Measurements from ENCODE around the gene NPM3.

The NPM3 gene

DNA sequence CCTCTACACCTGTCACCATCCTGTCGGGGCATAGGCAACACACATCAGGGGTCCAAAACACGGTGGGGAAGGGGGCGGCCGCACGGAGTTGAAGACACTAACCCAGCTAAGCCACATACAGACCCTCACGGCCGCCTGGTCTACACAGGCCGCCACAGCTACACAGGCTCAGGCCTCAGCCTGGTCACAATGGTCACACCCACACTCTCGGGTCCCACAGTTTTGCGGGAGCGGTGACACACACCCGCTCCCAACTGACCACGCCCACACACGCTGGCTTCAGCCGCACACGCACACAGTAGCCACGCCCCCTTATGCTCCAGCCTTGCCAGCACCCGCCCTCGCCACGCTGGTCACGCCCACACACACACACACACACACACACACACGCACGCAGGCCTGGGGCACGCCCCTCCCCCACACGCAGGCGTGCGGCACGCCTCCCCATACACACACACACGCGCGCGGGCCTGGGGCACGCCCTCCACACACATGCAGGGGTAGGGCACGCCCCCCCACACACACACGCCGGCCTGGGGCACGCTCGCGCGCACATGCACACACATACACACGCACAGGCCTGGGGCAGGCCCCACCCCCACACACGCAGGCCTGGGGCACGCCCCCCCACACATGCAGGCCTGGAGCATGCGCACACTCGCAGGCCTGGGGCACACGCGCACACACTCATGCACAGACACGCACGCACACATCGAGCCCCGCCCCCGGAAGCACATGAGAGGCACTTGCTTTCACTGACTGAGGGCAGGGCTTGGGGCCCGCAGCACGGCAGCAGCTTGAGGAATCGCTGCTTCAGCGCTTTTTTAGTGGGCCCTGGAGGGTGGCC lies 47.3 kb upstream of the NPM3 start:
- peak; percentile 91 for DNase-seq
- Histone ChIP-seq H2AFZ (ENCODE audit: low read length) (peak overlapping the region; percentile 90), H4K20me1 (ENCODE audit: insufficient read depth, low read length) (no peaks in the 10 kb centered on the region), H3K4me1 (ENCODE audit: low read length) (peaks cover 9% of the 10 kb centered on the region; the same call in 1 of the 2 replicates), H3F3A (ENCODE audit: insufficient read depth, low read length) (peaks cover 19% of the 10 kb centered on the region), H3K36me3 (replicated peaks; ENCODE audit: insufficient read depth, low read length) (no peaks in the 10 kb centered on the region), H3K27ac (ENCODE audit: low read length) (peak overlapping the region; percentile 33; the same call in 1 of the 2 replicates), H3K4me3 (ENCODE audit: low read length) (peak overlapping the region; percentile 76), H3K9me2 (replicated peaks; ENCODE audit: insufficient read depth, low read length) (no peaks in the 10 kb centered on the region), H3K79me2 (ENCODE audit: low read length) (no peaks in the 10 kb centered on the region), H3K27me3 (replicated peaks; ENCODE audit: insufficient read depth, low read length) (no peaks in the 10 kb centered on the region), H3K4me2 (ENCODE audit: low read depth, low read length) (peak overlapping the region; percentile 94), H3K9ac (ENCODE audit: low read length) (peak overlapping the region; percentile 51; the same call in 1 of the 2 replicates), H3K9me3 (replicated peaks; ENCODE audit: insufficient read depth, low read length) (no peaks in the 10 kb centered on the region)
- TF ChIP-seq, protein P1, sequence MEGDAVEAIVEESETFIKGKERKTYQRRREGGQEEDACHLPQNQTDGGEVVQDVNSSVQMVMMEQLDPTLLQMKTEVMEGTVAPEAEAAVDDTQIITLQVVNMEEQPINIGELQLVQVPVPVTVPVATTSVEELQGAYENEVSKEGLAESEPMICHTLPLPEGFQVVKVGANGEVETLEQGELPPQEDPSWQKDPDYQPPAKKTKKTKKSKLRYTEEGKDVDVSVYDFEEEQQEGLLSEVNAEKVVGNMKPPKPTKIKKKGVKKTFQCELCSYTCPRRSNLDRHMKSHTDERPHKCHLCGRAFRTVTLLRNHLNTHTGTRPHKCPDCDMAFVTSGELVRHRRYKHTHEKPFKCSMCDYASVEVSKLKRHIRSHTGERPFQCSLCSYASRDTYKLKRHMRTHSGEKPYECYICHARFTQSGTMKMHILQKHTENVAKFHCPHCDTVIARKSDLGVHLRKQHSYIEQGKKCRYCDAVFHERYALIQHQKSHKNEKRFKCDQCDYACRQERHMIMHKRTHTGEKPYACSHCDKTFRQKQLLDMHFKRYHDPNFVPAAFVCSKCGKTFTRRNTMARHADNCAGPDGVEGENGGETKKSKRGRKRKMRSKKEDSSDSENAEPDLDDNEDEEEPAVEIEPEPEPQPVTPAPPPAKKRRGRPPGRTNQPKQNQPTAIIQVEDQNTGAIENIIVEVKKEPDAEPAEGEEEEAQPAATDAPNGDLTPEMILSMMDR (IDR thresholded peaks at IDR 0.05; ENCODE audit: low read length), result no peak
- TF ChIP-seq EZH2 (optimal IDR thresholded peaks at IDR 0.05; ENCODE audit: low read depth, low read length) (no peak), EZH2phosphoT487 (IDR thresholded peaks at IDR 0.05; ENCODE audit: low read length) (no peak)

DNA sequence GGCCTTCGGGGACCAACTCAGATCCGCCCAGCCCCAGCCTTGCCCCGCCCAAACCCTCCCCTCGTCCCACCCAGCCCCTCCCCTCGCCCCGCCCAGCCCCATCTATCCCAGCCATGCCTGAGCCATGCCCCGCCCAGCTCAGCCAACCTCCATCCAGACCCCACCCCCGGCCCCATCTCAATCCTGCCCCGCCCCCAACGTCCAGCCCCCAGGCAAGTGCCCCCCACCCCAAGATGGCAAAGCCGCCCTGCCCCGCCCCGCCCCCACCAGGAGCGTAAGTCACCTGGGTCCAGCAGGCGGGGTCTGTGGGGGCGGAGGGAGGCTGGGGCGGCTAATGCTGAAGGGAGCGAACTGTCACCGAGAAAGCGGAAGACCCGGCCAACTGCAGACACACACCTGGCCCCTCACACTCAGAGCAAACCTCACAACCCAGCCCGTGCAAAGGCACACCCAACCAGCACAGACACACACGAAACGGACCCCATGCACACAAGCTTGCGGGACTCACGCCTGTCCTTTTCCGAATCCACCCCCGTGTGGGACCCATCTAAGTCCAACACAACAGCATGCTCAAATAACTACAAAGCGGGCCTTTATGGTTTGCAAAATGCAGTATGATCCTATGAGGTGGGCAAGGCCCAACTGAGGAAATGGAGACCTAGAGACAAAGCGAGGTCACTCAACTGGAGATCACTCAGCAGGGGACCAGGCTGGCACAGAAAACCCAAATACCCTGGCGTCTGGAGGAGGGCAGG lies 46.5 kb upstream of the NPM3 start:
- H2AFZ ChIP-seq (ENCODE audit: low read length), result peak overlapping the region; percentile 90
- no peaks in the 10 kb centered on the region for H3K36me3 ChIP-seq (replicated peaks; ENCODE audit: insufficient read depth, low read length)
- no peaks in the 10 kb centered on the region for H3K79me2 ChIP-seq (ENCODE audit: low read length)
- TF ChIP-seq, protein P1 (IDR thresholded peaks at IDR 0.05; ENCODE audit: low read length), result no peak
- TF ChIP-seq EZH2 (optimal IDR thresholded peaks at IDR 0.05; ENCODE audit: low read depth, low read length) (no peak), EZH2phosphoT487 (IDR thresholded peaks at IDR 0.05; ENCODE audit: low read length) (no peak)
- H3K9me3 ChIP-seq (replicated peaks; ENCODE audit: insufficient read depth, low read length), result no peaks in the 10 kb centered on the region
- H3K27me3 ChIP-seq (replicated peaks; ENCODE audit: insufficient read depth, low read length), result no peaks in the 10 kb centered on the region
- peaks cover 9% of the 10 kb centered on the region; the same call in 1 of the 2 replicates for H3K4me1 ChIP-seq (ENCODE audit: low read length)
- peak overlapping the region; percentile 33; the same call in 1 of the 2 replicates for H3K27ac ChIP-seq (ENCODE audit: low read length)
- peak overlapping the region; percentile 51; the same call in 1 of the 2 replicates for H3K9ac ChIP-seq (ENCODE audit: low read length)
- peak overlapping the region; percentile 76 for H3K4me3 ChIP-seq (ENCODE audit: low read length)
- H3F3A ChIP-seq (ENCODE audit: insufficient read depth, low read length), result peaks cover 19% of the 10 kb centered on the region
- peak overlapping the region; percentile 94 for H3K4me2 ChIP-seq (ENCODE audit: low read depth, low read length)
- H4K20me1 ChIP-seq (ENCODE audit: insufficient read depth, low read length), result no peaks in the 10 kb centered on the region
- DNase-seq, result peak; percentile 62
- no peaks in the 10 kb centered on the region for H3K9me2 ChIP-seq (replicated peaks; ENCODE audit: insufficient read depth, low read length)

DNA sequence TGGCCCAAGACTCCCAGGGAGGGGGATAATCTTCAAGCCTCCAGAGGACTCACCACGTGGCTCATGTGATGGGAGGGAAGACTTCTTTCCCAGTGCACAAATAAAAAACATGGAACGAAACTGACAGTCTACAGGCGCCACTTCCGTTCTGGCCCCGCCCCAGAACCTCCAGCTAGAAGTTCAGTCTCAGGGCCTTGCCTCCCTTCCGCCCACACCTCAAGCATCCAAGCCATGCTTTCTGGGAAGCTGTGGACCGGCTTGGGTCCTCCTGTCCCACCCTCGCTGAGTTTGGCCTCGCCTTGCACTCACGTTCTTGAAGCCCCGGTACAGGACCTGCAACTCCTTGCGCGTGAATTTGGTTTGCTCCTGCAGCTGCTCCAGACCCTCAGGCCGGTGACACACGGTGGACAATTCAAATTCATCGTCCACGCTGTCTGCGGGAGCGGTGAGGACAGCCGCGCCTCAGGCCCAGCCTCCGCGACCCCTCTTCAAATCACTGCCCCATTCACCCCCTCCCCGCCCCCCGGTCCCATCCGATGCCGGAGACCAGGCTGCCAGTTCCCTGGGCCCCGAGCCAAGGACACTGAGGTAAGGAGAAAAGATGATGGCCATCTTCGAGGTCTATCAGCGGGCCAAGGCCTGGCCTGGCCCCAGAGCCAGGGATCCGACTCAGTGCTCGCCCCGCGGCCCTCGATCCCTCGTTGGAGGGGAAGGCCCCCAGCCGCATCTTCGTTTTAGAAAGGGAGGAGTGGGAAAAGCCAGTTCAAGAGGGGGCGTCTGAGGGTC lies 45.7 kb upstream of the NPM3 start:
- H3K27me3 ChIP-seq (replicated peaks; ENCODE audit: insufficient read depth, low read length), result no peaks in the 10 kb centered on the region
- H3K4me1 ChIP-seq (ENCODE audit: low read length), result peaks cover 9% of the 10 kb centered on the region; the same call in 1 of the 2 replicates
- H3K36me3 ChIP-seq (replicated peaks; ENCODE audit: insufficient read depth, low read length), result no peaks in the 10 kb centered on the region
- no peaks in the 10 kb centered on the region for H3K79me2 ChIP-seq (ENCODE audit: low read length)
- no peaks in the 10 kb centered on the region for H4K20me1 ChIP-seq (ENCODE audit: insufficient read depth, low read length)
- peak overlapping the region; percentile 37; the same call in 1 of the 2 replicates for H3K4me3 ChIP-seq (ENCODE audit: low read length)
- no peaks in the 10 kb centered on the region for H3K9me2 ChIP-seq (replicated peaks; ENCODE audit: insufficient read depth, low read length)
- TF ChIP-seq EZH2 (optimal IDR thresholded peaks at IDR 0.05; ENCODE audit: low read depth, low read length) (no peak), EZH2phosphoT487 (IDR thresholded peaks at IDR 0.05; ENCODE audit: low read length) (no peak)
- TF ChIP-seq, protein P1 (IDR thresholded peaks at IDR 0.05; ENCODE audit: low read length), result no peak
- no peak for DNase-seq
- H3K27ac ChIP-seq (ENCODE audit: low read length), result no peak overlapping the region
- no peak overlapping the region for H2AFZ ChIP-seq (ENCODE audit: low read length)
- peak overlapping the region; percentile 74 for H3K4me2 ChIP-seq (ENCODE audit: low read depth, low read length)
- no peaks in the 10 kb centered on the region for H3K9me3 ChIP-seq (replicated peaks; ENCODE audit: insufficient read depth, low read length)
- H3F3A ChIP-seq (ENCODE audit: insufficient read depth, low read length), result peaks cover 19% of the 10 kb centered on the region
- no peak overlapping the region for H3K9ac ChIP-seq (ENCODE audit: low read length)
